Activated B cell treated with CpG ODN at 0.5 μM for 24 hours (primary cell): ENCODE data around the gene ZCCHC14. TPM values are rescaled to one million over a fixed set of nuclear protein-coding genes. Genes with fewer than 3 reads are reported as not detected.

ENCODE experiments used
- ATAC-seq: fragments of 200-7000 bp; cut with Tn5 transposase; one replicate; pipeline ENCODE4 v1.10.0; 2021; ENCODE audit warnings: low read depth, mild to moderate bottlenecking, moderate library complexity
- CTCF ChIA-PET: fragments of 350-600 bp; sonication (Branson Sonifier 250); formaldehyde crosslinking; loops from one replicate; lab custom pipeline; 2021; ENCODE audit warnings: antibody characterized with exemption; lab: Charles Lee
- POLR2A ChIA-PET: fragments of 350-600 bp; sonication (Branson Sonifier 250); formaldehyde crosslinking; loops from one replicate; lab custom pipeline; 2021; ENCODE audit warnings: antibody characterized with exemption; lab: Charles Lee
- DNase-seq: peaks from one replicate; pipeline ENCODE4 v3.0.0; 2022
- H3K27ac Mint-ChIP-seq: one replicate; pipeline ENCODE4 v1.8.0; 2020; ENCODE audit warnings: mixed read lengths
- H3K27me3 Mint-ChIP-seq: one replicate; pipeline ENCODE4 v1.8.0; 2021; ENCODE audit warnings: mixed read lengths
- H3K36me3 Mint-ChIP-seq: one replicate; pipeline ENCODE4 v1.8.0; 2021; ENCODE audit warnings: low read depth, mixed read lengths
- H3K4me1 Mint-ChIP-seq: one replicate; pipeline ENCODE4 v1.8.0; 2021; ENCODE audit warnings: mixed read lengths
- H3K4me3 Mint-ChIP-seq: one replicate; pipeline ENCODE4 v1.8.0; 2020; ENCODE audit warnings: mild to moderate bottlenecking, mixed read lengths
- H3K9me3 Mint-ChIP-seq: one replicate; pipeline ENCODE4 v1.8.0; 2020; ENCODE audit warnings: mixed read lengths
- intact Hi-C: fragments of 100-400 bp; cut with micrococcal nuclease; formaldehyde crosslinking; loops from one replicate; pipeline ENCODE4 v1.15.1; 2024
- total RNA-seq: library from RNA; stranded (reverse); gene quantifications from 2 replicates; pipeline ENCODE4 v1.2.3, GENCODE V29; 2022
- TF ChIP-seq, protein P1 (sequence below): fragments of 200-600 bp; IDR thresholded peaks from one replicate; pipeline ENCODE4 v1.8.0; 2022; ENCODE audit warnings: antibody characterized with exemption, mild to moderate bottlenecking

Gene ZCCHC14
- total RNA-seq, 1 donor from 2014 or later, result 3.8 TPM

DNA sequence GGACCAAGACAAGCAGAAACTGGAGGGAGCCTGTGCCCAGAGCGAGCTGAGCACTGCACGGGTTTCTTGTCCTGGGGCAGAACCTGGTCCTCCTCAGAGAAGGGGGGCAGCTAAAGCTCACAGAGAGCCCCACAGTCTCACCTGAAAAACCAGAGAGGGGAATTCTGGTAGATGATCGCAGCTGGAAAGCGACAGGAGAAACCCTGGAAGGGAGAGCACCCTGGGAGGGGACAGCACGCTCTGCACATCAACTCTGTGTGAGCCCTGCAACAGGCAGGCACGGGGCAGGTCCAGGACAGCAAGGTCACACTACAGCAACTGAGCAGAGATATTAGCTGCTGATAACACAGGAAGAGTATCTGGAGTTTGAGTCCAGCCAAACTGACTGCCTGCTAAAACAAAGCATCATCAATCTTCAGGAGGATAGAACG lies 18.2 kb downstream of the ZCCHC14 start:
- ChIA-PET POLR2A (no interaction called here), CTCF (no interaction called here)
- H3K4me3 Mint-ChIP-seq, result no peak overlapping the region
- no peaks in the 10 kb centered on the region for H3K9me3 Mint-ChIP-seq
- peaks cover 3% of the 10 kb centered on the region for H3K4me1 Mint-ChIP-seq
- DNase-seq (no peak), ATAC-seq (no peak)
- H3K27ac Mint-ChIP-seq, result no peak overlapping the region
- H3K36me3 Mint-ChIP-seq, result no peaks in the 10 kb centered on the region
- TF ChIP-seq, protein P1, sequence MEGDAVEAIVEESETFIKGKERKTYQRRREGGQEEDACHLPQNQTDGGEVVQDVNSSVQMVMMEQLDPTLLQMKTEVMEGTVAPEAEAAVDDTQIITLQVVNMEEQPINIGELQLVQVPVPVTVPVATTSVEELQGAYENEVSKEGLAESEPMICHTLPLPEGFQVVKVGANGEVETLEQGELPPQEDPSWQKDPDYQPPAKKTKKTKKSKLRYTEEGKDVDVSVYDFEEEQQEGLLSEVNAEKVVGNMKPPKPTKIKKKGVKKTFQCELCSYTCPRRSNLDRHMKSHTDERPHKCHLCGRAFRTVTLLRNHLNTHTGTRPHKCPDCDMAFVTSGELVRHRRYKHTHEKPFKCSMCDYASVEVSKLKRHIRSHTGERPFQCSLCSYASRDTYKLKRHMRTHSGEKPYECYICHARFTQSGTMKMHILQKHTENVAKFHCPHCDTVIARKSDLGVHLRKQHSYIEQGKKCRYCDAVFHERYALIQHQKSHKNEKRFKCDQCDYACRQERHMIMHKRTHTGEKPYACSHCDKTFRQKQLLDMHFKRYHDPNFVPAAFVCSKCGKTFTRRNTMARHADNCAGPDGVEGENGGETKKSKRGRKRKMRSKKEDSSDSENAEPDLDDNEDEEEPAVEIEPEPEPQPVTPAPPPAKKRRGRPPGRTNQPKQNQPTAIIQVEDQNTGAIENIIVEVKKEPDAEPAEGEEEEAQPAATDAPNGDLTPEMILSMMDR, result no peak
- intact Hi-C loops, result no loop called here
- H3K27me3 Mint-ChIP-seq, result peaks cover 32% of the 10 kb centered on the region

DNA sequence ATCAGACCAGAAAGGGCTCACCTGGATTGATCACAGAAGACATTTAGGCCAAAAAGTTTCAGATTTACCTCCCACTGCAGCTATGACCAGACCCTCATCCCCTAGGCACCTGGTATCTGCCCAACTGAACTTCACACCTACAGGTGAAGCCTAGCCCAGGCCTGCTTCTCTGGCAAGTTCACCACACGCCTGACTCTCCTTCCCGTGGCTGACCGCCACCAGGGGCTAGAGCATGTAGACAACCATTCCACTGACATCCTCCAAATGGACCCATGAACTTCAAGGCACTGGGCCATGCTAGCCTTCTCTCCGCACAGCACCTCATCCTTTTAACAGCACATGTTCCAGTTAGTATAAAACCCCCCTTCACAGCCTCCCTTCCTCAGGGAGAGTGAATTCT lies 18.8 kb downstream of the ZCCHC14 start:
- intact Hi-C loops, result no loop called here
- Mint-ChIP-seq H3K9me3 (no peaks in the 10 kb centered on the region), H3K4me1 (peaks cover 3% of the 10 kb centered on the region), H3K4me3 (no peak overlapping the region), H3K27me3 (peaks cover 34% of the 10 kb centered on the region), H3K36me3 (no peaks in the 10 kb centered on the region), H3K27ac (no peak overlapping the region)
- TF ChIP-seq, protein P1, result no peak
- ChIA-PET POLR2A (interaction anchor here (0.7 kb wide), 1 partner anchor 226 kb away, joined by 3 read pairs; no protein-coding TSS in a partner anchor), CTCF (no interaction called here)
- DNase-seq (no peak), ATAC-seq (no peak)

DNA sequence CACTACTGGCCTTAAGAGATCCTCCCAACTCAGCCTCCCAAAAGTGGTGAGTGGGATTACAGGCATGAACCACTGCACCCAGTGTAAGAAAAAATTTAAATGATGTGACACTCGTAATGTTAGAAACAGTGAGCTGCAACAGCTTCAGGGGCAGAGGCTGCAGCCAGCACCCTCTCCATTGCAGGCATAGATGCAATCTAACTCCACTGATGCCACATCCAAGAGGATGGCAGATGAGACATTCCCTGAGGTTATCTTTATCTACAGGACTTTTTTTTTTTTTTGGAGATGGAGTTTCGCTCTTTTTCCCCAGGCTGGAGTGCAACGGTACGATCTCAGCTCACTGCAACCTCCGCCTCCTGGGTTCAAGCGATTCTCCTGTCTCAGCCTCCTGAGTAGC lies 19.9 kb downstream of the ZCCHC14 start:
- no peak for DNase-seq
- H3K9me3 Mint-ChIP-seq, result no peaks in the 10 kb centered on the region
- H3K36me3 Mint-ChIP-seq, result no peaks in the 10 kb centered on the region
- TF ChIP-seq, protein P1, result no peak
- ChIA-PET CTCF (no interaction called here), POLR2A (no interaction called here)
- peaks cover 3% of the 10 kb centered on the region for H3K4me1 Mint-ChIP-seq
- intact Hi-C loops, result no loop called here
- peaks cover 31% of the 10 kb centered on the region for H3K27me3 Mint-ChIP-seq
- no peak overlapping the region for H3K4me3 Mint-ChIP-seq
- no peak overlapping the region for H3K27ac Mint-ChIP-seq
- ATAC-seq, result no peak

DNA sequence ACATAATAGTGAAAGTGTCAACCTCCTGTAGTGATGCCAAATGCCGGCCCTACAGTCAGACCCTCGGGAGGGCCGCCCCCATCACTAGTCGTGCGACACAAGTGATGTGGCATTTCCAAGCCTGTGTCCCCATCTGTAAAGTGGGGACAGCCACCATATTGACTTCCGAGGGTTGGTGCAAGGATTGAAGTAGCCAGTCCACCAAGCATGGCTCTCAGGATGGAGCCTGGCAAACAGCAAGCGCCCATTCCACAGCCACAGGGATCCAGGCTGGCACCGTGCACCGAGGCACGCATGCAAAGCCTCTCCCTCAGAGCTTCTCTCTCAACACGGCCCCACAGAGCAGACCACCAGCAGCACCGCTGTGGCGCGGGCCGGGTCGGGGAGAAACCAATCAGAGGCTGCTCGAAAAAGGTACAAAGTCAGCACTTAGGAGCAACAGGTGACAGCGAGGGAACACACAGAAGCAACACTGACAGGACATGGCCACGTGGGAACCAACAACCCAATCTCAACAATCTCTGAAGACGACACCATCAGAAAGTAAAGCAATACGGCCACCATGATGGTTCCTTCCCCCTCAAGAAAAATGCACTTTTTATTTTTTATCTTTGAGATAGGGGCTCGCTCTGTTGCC lies 20.6 kb downstream of the ZCCHC14 start:
- CTCF ChIA-PET, result no interaction called here
- ATAC-seq (no peak), DNase-seq (no peak)
- no peaks in the 10 kb centered on the region for H3K36me3 Mint-ChIP-seq
- peaks cover 26% of the 10 kb centered on the region for H3K27me3 Mint-ChIP-seq
- TF ChIP-seq, protein P1, result no peak
- H3K27ac Mint-ChIP-seq, result no peak overlapping the region
- no peaks in the 10 kb centered on the region for H3K9me3 Mint-ChIP-seq
- no peaks in the 10 kb centered on the region for H3K4me1 Mint-ChIP-seq
- intact Hi-C loops, result no loop called here
- no peak overlapping the region for H3K4me3 Mint-ChIP-seq
- POLR2A ChIA-PET, result no interaction called here

DNA sequence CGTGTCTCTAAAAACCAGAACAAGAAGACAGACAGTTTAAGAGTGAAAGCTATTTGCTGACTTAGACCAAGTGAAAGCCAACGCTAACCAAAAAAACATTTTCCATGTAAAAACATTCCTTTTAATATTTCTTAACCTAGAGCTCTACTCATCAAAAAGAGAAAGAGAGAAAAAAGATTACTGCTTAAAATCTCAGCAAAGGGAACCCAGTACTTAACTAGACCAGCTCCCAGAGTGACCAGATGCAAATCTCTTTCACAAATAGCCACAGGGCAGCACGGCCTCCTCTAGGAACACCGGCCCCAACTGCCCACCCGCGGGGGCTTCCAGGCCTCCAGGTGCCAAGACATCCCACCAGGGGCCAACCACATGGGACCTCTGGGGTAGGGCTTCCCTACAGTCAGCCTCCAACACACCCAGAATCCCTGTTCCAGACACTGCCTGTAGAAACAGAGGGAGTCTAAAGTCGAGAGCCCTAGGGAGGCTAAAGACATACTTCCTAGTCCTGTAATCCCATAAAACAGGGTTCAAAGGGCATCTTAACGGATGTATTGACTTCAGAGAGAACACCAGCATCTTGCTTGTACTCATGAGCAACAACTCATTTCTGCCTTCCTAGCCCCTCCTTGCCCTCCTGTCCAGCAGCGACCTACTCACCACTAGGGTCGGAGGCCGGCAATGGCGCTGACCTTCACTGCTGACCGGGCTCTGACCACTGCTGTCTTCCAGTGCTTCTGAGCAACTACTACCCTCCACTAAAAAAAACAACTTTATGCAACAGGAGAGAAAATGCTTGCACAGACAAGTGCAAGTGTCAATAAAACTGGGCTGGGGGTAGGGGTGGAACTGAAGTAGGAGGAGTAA lies 21.3 kb downstream of the ZCCHC14 start:
- intact Hi-C loops, result no loop called here
- Mint-ChIP-seq H3K4me1 (no peaks in the 10 kb centered on the region), H3K36me3 (no peaks in the 10 kb centered on the region), H3K4me3 (no peak overlapping the region), H3K27me3 (peaks cover 33% of the 10 kb centered on the region), H3K9me3 (no peaks in the 10 kb centered on the region), H3K27ac (no peak overlapping the region)
- ChIA-PET POLR2A (no interaction called here), CTCF (interaction anchor here (0.6 kb wide), 1 partner anchor 66 kb away, joined by 3 read pairs; no protein-coding TSS in a partner anchor)
- DNase-seq (no peak), ATAC-seq (no peak)
- TF ChIP-seq, protein P1, result no peak
